Small intestine (tissue), 7 donors: ENCODE data around the gene ADRB2. TPM values are rescaled to one million over a fixed set of nuclear protein-coding genes. Genes with fewer than 3 reads are reported as not detected.

ENCODE experiments used
- DNase-seq, 2 donors: peaks; one replicate each; pipeline versions ENCODE4 v3.0.0 to v3.0.0-alpha.2; 2013
- FAIRE-seq: peaks from 2 replicates; lab custom pipeline; 2012; peaks lifted over from hg19 to GRCh38; lab: Jason Lieb, UNC
- H3K27ac ChIP-seq, 3 donors: one replicate each; pipeline ENCODE4 v1.5.1; 2013; ENCODE audit warnings: low read length in 2 of 3, mild to moderate bottlenecking in 2 of 3, control low read depth in 1 of 3, inconsistent platforms in 1 of 3, low read depth in 1 of 3, moderate library complexity in 1 of 3
- H3K27me3 ChIP-seq, 3 donors: one replicate each; pipeline ENCODE4 v1.6.1; 2013; ENCODE audit warnings: low read length in 3 of 3, inconsistent platforms in 1 of 3; ENCODE audit not compliant: control insufficient read depth in 3 of 3, insufficient read depth in 3 of 3
- H3K36me3 ChIP-seq, 3 donors: one replicate each; pipeline ENCODE4 v1.6.1; 2013; ENCODE audit warnings: low read length in 3 of 3, inconsistent platforms in 1 of 3, low read depth in 1 of 3, mild to moderate bottlenecking in 1 of 3, moderate library complexity in 1 of 3; ENCODE audit not compliant: control insufficient read depth in 3 of 3, insufficient read depth in 2 of 3
- H3K4me1 ChIP-seq, 3 donors: one replicate each; pipeline ENCODE4 v1.6.1; 2013; ENCODE audit warnings: low read length in 2 of 3, inconsistent platforms in 1 of 3, low read depth in 1 of 3, mild to moderate bottlenecking in 1 of 3, moderate library complexity in 1 of 3; ENCODE audit not compliant: control insufficient read depth in 3 of 3, insufficient read depth in 2 of 3
- H3K4me3 ChIP-seq, 3 donors: one replicate each; pipeline ENCODE4 v1.5.1; 2013; ENCODE audit warnings: low read length in 3 of 3, control low read depth in 1 of 3, inconsistent platforms in 1 of 3, low read depth in 1 of 3, mild to moderate bottlenecking in 1 of 3, moderate library complexity in 1 of 3
- H3K9me3 ChIP-seq, 2 donors: one replicate each; pipeline ENCODE4 v1.6.1; 2013; ENCODE audit warnings: low read depth in 1 of 2, low read length in 1 of 2; ENCODE audit not compliant: control insufficient read depth in 2 of 2, insufficient read depth in 1 of 2
- WGBS, 3 donors: extraction: QIAGEN DNeasy Blood & Tissue Kit; methylation state at CpG; one replicate each; pipeline ENCODE4 v1.1.7; 2013; 5-methylcytosine and 5-hydroxymethylcytosine counted together
- polyA plus RNA-seq, 4 donors: library from polyadenylated mRNA; stranded (reverse) in 3 of 4; unstranded in 1 of 4; fragments of 200-250 nt in 3 of 4; fragments of 120-200 nt in 1 of 4; gene quantifications; one replicate each; pipeline versions ENCODE4 v1.2.1 to v1.2.3, GENCODE V29; 2013
- donor health status: healthy with polysubstance abuse.
- donor health status: control.
- donor health status: control.
- donor health status: Bipolar disorder and iron deficiency.
- donor health status: healthy.

The ADRB2 gene
- polyA plus RNA-seq, 4 donors: 0.27 to 1.5 (median 0.54) TPM; not detected in 1

GRCh38 chr5:148808864-148809642, 17.4 kb upstream of the ADRB2 start:
- H3K9me3 ChIP-seq: no peaks in the 10 kb centered on the region
- peak in 1 of 2 donors; percentile 55 for DNase-seq
- FAIRE-seq: no peak
- H3K27ac ChIP-seq: peak overlapping the region in 1 of 3 donors; percentile 48
- H3K4me1 ChIP-seq: peaks cover 0 to 7% (median 4%) of the 10 kb centered on the region in 3 donors
- no peaks in the 10 kb centered on the region for H3K36me3 ChIP-seq
- H3K4me3 ChIP-seq: peak overlapping the region in 1 of 3 donors; percentile 42
- no peaks in the 10 kb centered on the region for H3K27me3 ChIP-seq
- 12 to 23% (median 16%) methylated on average over 10 of the region's 10 CpGs for WGBS, 3 donors

GRCh38 chr5:148809781-148810524, 16.5 kb upstream of the ADRB2 start:
- Histone ChIP-seq H3K27me3 (no peaks in the 10 kb centered on the region), H3K4me1 (peaks cover 0 to 7% (median 4%) of the 10 kb centered on the region in 3 donors), H3K36me3 (no peaks in the 10 kb centered on the region), H3K9me3 (no peaks in the 10 kb centered on the region), H3K4me3 (no peak overlapping the region), H3K27ac (peak overlapping the region in 1 of 3 donors; percentile 20)
- DNase-seq: no peak
- 72 to 87% (median 75%) methylated on average over 3 of the region's 3 CpGs for WGBS, 3 donors
- no peak for FAIRE-seq

DNA sequence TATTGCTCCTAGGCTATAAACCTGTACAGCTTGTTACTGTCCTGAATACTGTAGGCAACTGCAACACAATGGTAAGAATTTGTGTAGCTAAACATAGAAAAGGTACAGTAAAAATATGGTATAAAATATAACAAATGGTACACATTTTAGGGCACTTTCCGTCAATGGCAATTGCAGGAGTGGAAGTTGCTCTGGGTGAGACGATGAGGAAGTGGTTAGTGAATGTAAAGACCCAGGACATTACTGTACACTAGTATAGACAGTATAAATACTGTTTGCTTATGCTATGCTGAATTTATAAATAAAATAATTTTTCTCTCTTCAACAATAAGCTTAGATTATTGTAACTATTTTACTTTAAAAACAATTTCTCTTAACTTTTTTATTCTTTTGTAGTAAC, 15.6 kb upstream of the ADRB2 start:
- H3K9me3 ChIP-seq: no peaks in the 10 kb centered on the region
- H3K4me1 ChIP-seq: peaks cover 0 to 7% (median 4%) of the 10 kb centered on the region in 3 donors
- WGBS, 3 donors: 72 to 83% (median 74%) methylated on average over 2 of the region's 2 CpGs
- FAIRE-seq (no peak), DNase-seq (no peak)
- no peak overlapping the region for H3K4me3 ChIP-seq
- H3K27me3 ChIP-seq: peaks cover 0 to 5% (median 0%) of the 10 kb centered on the region in 3 donors
- no peak overlapping the region for H3K27ac ChIP-seq
- no peaks in the 10 kb centered on the region for H3K36me3 ChIP-seq

- H3K4me3 ChIP-seq: no peak overlapping the region
- peaks cover 0 to 7% (median 4%) of the 10 kb centered on the region in 3 donors for H3K4me1 ChIP-seq
- 25 to 81% (median 74%) methylated on average over 1 of the region's 1 CpG for WGBS, 3 donors
- DNase-seq (no peak), FAIRE-seq (no peak)
- H3K9me3 ChIP-seq: no peaks in the 10 kb centered on the region
- no peaks in the 10 kb centered on the region for H3K36me3 ChIP-seq
- peaks cover 0 to 5% (median 0%) of the 10 kb centered on the region in 3 donors for H3K27me3 ChIP-seq
- H3K27ac ChIP-seq: no peak overlapping the region
Observed at GRCh38 chr5:148811756-148812155, 14.7 kb upstream of the ADRB2 start.

DNA sequence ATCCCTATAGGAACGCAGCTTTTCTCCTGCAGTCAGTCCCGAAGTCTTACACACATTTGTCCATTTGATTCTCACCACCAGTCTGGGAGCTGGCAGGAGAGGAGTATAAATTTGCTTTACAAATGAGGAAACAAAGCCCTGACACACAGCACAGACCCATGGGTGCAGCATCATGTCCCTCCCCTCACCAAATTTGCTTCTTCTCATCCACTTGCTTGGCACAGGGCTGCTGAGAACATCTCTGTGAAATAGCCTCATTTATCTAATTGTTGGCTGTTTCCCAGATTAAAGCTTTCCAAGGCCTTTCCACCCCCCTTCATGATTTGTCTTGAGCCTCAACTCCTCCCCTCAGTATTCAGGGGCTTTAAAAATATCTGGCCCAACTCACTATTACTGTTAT, 11.3 kb upstream of the ADRB2 start:
- H3K4me3 ChIP-seq: no peak overlapping the region
- H3K36me3 ChIP-seq: no peaks in the 10 kb centered on the region
- no peaks in the 10 kb centered on the region for H3K9me3 ChIP-seq
- no peak for FAIRE-seq
- no peaks in the 10 kb centered on the region for H3K4me1 ChIP-seq
- no peak overlapping the region for H3K27ac ChIP-seq
- no peak for DNase-seq
- peaks cover 0 to 5% (median 0%) of the 10 kb centered on the region in 3 donors for H3K27me3 ChIP-seq
- 59 to 93% (median 93%) methylated on average over 2 of the region's 2 CpGs for WGBS, 3 donors

- H3K9me3 ChIP-seq: no peaks in the 10 kb centered on the region
- H3K4me3 ChIP-seq: no peak overlapping the region
- no peak for FAIRE-seq
- peaks cover 0 to 5% (median 0%) of the 10 kb centered on the region in 3 donors for H3K27me3 ChIP-seq
- H3K27ac ChIP-seq: no peak overlapping the region
- no peak for DNase-seq
- no peaks in the 10 kb centered on the region for H3K4me1 ChIP-seq
- H3K36me3 ChIP-seq: no peaks in the 10 kb centered on the region
Observed at GRCh38 chr5:148815578-148815977, 10.8 kb upstream of the ADRB2 start.

DNA sequence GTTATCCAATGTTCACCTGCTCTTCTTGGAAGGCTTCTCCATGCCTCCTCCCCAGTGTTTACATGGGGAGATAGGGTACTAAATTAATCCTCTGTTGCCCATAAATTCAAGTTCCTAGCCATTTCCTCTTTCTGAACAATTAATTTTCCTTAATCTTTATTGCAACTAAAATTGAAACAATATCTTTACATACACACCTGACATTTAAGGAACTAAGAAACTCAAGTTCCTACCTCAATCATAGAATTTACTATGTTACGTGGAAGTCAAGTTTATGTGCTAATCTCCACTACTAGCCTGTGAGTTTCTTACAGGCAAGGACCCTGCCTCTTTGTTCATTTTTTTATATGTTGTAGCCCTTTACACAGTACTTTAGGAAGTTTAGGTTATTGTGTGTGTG, 10.1 kb upstream of the ADRB2 start:
- FAIRE-seq (no peak), DNase-seq (no peak)
- Histone ChIP-seq H3K9me3 (no peaks in the 10 kb centered on the region), H3K4me1 (no peaks in the 10 kb centered on the region), H3K27me3 (peaks cover 0 to 5% (median 0%) of the 10 kb centered on the region in 3 donors), H3K4me3 (no peak overlapping the region), H3K36me3 (no peaks in the 10 kb centered on the region), H3K27ac (no peak overlapping the region)
- 60 to 75% (median 73%) methylated on average over 1 of the region's 1 CpG for WGBS, 3 donors

GRCh38 chr5:148816782-148817181, 9.6 kb upstream of the ADRB2 start:
- no peaks in the 10 kb centered on the region for H3K9me3 ChIP-seq
- H3K4me1 ChIP-seq: no peaks in the 10 kb centered on the region
- no peak overlapping the region for H3K4me3 ChIP-seq
- H3K36me3 ChIP-seq: no peaks in the 10 kb centered on the region
- H3K27ac ChIP-seq: no peak overlapping the region
- DNase-seq (no peak), FAIRE-seq (no peak)
- H3K27me3 ChIP-seq: peaks cover 0 to 5% (median 0%) of the 10 kb centered on the region in 3 donors
- WGBS, 3 donors: 32 to 80% (median 78%) methylated on average over 1 of the region's 1 CpG
